ENCODE measurements around the gene TNFSF9.

Gene TNFSF9

GRCh38 chr19:6568010-6568526 lies 37.2 kb downstream of the TNFSF9 start:
- peak overlapping the region in 2 of 11 experiments; percentile 7 to 40; a peak in 1 of 22 replicates for H3K4me2 ChIP-seq

GRCh38 chr19:6568816-6569215 lies 38.0 kb downstream of the TNFSF9 start:
- no peak overlapping the region for H3K9ac ChIP-seq

More at GRCh38 chr19:6568010-6568526, 37.2 kb downstream of the TNFSF9 start:
- Histone ChIP-seq H4K20me1 (no peaks in the 10 kb centered on the region), H3K4me1 (peaks cover 0 to 34% (median 4%) of the 10 kb centered on the region in 10 experiments; a peak in 10 of 20 replicates), H3K27me3 (no peaks in the 10 kb centered on the region; a peak in 1 of 22 replicates), H3K9ac (no peak overlapping the region), H3K27ac (no peak overlapping the region), H3K4me3 (no peak overlapping the region), H3K36me3 (no peaks in the 10 kb centered on the region), H3K9me3 (replicated peaks in 1 of 11) (peaks cover 35 to 56% (median 51%) of the 10 kb centered on the region in 11 experiments)
- TF ChIP-seq Cebpa-rat (IDR thresholded peaks at IDR 0.05): no peak

GRCh38 chr19:6570764-6571163 lies 39.9 kb downstream of the TNFSF9 start:
- Histone ChIP-seq H3K4me1 (peaks cover 7 to 61% (median 19%) of the 10 kb centered on the region in 10 experiments), H3K9ac (no peak overlapping the region), H3K27me3 (no peaks in the 10 kb centered on the region; a peak in 1 of 22 replicates), H4K20me1 (no peaks in the 10 kb centered on the region), H3K4me2 (no peak overlapping the region), H3K27ac (no peak overlapping the region), H3K9me3 (replicated peaks in 1 of 11) (peaks cover 17 to 38% (median 36%) of the 10 kb centered on the region in 11 experiments), H3K4me3 (no peak overlapping the region), H3K36me3 (no peaks in the 10 kb centered on the region)
- TF ChIP-seq Cebpa-rat (IDR thresholded peaks at IDR 0.05): no peak

More at GRCh38 chr19:6568816-6569215, 38.0 kb downstream of the TNFSF9 start:
- Histone ChIP-seq H3K36me3 (no peaks in the 10 kb centered on the region), H3K9me3 (replicated peaks in 1 of 11) (peaks cover 28 to 50% (median 47%) of the 10 kb centered on the region in 11 experiments), H3K27me3 (no peaks in the 10 kb centered on the region; a peak in 1 of 22 replicates), H3K27ac (no peak overlapping the region), H3K4me3 (no peak overlapping the region), H4K20me1 (no peaks in the 10 kb centered on the region), H3K4me2 (peak overlapping the region in 4 of 11 experiments; percentile 7 to 40 (median 33); a peak in 3 of 22 replicates), H3K4me1 (peaks cover 0 to 41% (median 4%) of the 10 kb centered on the region in 10 experiments; a peak in 10 of 20 replicates)
- no peak for TF ChIP-seq Cebpa-rat (IDR thresholded peaks at IDR 0.05)

GRCh38 chr19:6571167-6571566 lies 40.3 kb downstream of the TNFSF9 start:
- peaks cover 11 to 65% (median 23%) of the 10 kb centered on the region in 10 experiments for H3K4me1 ChIP-seq
- no peak overlapping the region for H3K4me2 ChIP-seq
- H3K27ac ChIP-seq: no peak overlapping the region
- peaks cover 17 to 36% (median 33%) of the 10 kb centered on the region in 11 experiments for H3K9me3 ChIP-seq (replicated peaks in 1 of 11)
- H4K20me1 ChIP-seq: no peaks in the 10 kb centered on the region
- TF ChIP-seq Cebpa-rat (IDR thresholded peaks at IDR 0.05): no peak
- H3K4me3 ChIP-seq: no peak overlapping the region
- no peaks in the 10 kb centered on the region for H3K36me3 ChIP-seq
- H3K27me3 ChIP-seq: no peaks in the 10 kb centered on the region; a peak in 1 of 22 replicates
- no peak overlapping the region for H3K9ac ChIP-seq

DNA sequence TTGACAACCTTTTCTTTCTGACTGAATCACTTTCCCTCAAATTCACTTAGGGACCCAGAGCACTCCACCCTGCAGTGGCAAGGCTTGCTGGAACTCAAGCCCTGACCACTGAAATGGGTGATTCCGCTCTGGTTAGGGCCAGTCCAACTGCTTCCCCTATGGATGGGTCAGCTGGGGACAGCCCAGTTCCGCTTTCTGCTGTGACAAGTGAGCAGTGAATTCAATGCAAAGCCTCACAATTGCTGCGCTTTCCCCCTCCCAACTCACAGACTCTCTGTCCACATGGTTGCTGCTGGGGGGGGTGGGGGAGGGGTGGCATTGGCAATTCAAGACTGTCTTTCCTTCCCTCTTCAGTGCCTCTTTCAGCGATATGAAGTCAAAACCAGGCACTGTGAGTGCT lies 41.4 kb downstream of the TNFSF9 start:
- Histone ChIP-seq H3K27ac (peak overlapping the region in 4 of 11 experiments; percentile 35 to 65 (median 43); a peak in 4 of 22 replicates), H3K4me2 (peak overlapping the region in 6 of 11 experiments; percentile 13 to 73 (median 54); a peak in 12 of 22 replicates), H3K4me3 (no peak overlapping the region), H3K27me3 (no peaks in the 10 kb centered on the region), H3K36me3 (no peaks in the 10 kb centered on the region), H3K9ac (peak overlapping the region in 2 of 11 experiments; percentile 47 to 57; a peak in 2 of 22 replicates), H3K4me1 (peaks cover 22 to 75% (median 34%) of the 10 kb centered on the region in 10 experiments), H3K9me3 (replicated peaks in 1 of 11) (peaks cover 7 to 27% (median 23%) of the 10 kb centered on the region in 11 experiments; a peak in 21 of 22 replicates), H4K20me1 (no peaks in the 10 kb centered on the region)
- TF ChIP-seq Cebpa-rat (IDR thresholded peaks at IDR 0.05): no peak

- Histone ChIP-seq H3K4me1 (peaks cover 33 to 83% (median 44%) of the 10 kb centered on the region in 10 experiments), H3K27me3 (no peaks in the 10 kb centered on the region), H4K20me1 (no peaks in the 10 kb centered on the region), H3K9ac (no peak overlapping the region), H3K4me2 (peak overlapping the region in 2 of 11 experiments; percentile 69 to 93; a peak in 3 of 22 replicates), H3K9me3 (replicated peaks in 1 of 11) (peaks cover 0 to 16% (median 13%) of the 10 kb centered on the region in 11 experiments; a peak in 18 of 22 replicates), H3K27ac (no peak overlapping the region), H3K4me3 (no peak overlapping the region), H3K36me3 (no peaks in the 10 kb centered on the region)
- no peak for TF ChIP-seq Cebpa-rat (IDR thresholded peaks at IDR 0.05)
These were observed 42.5 kb downstream of the TNFSF9 start for GRCh38 chr19:6573350-6573749.

DNA sequence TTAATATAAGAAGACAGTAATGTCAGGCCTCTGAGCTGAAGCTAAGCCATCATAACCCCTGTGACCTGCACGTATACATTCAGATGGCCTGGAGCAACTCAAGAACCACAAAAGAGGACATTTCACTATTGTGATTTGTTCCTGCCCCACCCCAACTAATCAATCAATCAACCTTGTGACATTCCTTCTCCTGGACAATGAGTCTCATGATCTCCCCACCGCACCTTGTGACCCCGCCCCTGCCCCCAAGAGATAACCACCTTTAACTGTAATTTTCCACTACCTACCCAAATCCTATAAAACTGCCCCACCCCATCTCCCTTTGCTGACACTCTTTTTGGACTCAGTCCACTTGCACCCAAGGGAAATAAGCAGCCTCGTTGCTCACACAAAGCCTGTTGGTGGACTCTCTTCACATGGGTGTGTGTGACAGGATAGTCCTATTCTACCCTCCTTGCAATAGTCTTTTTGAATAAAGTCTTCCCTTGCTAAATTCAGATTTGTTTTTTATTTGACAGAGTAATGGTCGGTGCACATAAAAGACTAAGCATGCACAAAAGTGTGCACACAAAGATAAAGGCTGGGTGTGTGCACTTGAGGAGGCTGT lies 46.1 kb downstream of the TNFSF9 start:
- H4K20me1 ChIP-seq: no peaks in the 10 kb centered on the region
- peak overlapping the region; percentile 62 to 78 (median 73) for H3K9ac ChIP-seq
- peak overlapping the region; percentile 64 to 93 (median 76) for H3K4me2 ChIP-seq
- H3K27me3 ChIP-seq: no peaks in the 10 kb centered on the region
- no peaks in the 10 kb centered on the region for H3K36me3 ChIP-seq
- no peak for TF ChIP-seq Cebpa-rat (IDR thresholded peaks at IDR 0.05)
- peak overlapping the region in 7 of 10 experiments; percentile 2 to 46 (median 26); a peak in 9 of 20 replicates for H3K4me3 ChIP-seq
- H3K9me3 ChIP-seq (replicated peaks in 1 of 11): peaks cover 0 to 4% (median 0%) of the 10 kb centered on the region in 11 experiments; a peak in 4 of 22 replicates
- peaks cover 53 to 94% (median 71%) of the 10 kb centered on the region in 10 experiments for H3K4me1 ChIP-seq
- peak overlapping the region; percentile 74 to 93 (median 87) for H3K27ac ChIP-seq

GRCh38 chr19:6577476-6578125 lies 46.8 kb downstream of the TNFSF9 start:
- peaks cover 0 to 1% (median under 1%) of the 10 kb centered on the region in 11 experiments; a peak in 7 of 22 replicates for H3K36me3 ChIP-seq
- TF ChIP-seq Cebpa-rat (IDR thresholded peaks at IDR 0.05): 0 out of 22 replicates have a peak, but pooled peaks of 1 of the 11 experiments have one; percentile 14
- H3K4me2 ChIP-seq: peak overlapping the region; percentile 64 to 93 (median 76)
- no peaks in the 10 kb centered on the region for H3K27me3 ChIP-seq
- peaks cover 53 to 87% (median 68%) of the 10 kb centered on the region in 10 experiments for H3K4me1 ChIP-seq
- peak overlapping the region in 7 of 10 experiments; percentile 2 to 46 (median 26); a peak in 9 of 20 replicates for H3K4me3 ChIP-seq
- H3K27ac ChIP-seq: peak overlapping the region; percentile 74 to 93 (median 87)
- H3K9ac ChIP-seq: peak overlapping the region; percentile 62 to 78 (median 73); a peak in 21 of 22 replicates
- no peaks in the 10 kb centered on the region for H4K20me1 ChIP-seq
- H3K9me3 ChIP-seq (replicated peaks in 1 of 11): no peaks in the 10 kb centered on the region; a peak in 2 of 22 replicates
